GM15510 (cell line): ENCODE results near the gene RHOD.

ENCODE experiments used
- POLR2A ChIP-seq: IDR thresholded peaks from 3 replicates; pipeline ENCODE4 v1.6.1; 2011; ENCODE audit warnings: borderline replicate concordance; ENCODE audit not compliant: insufficient read length; ENCODE audit errors: extremely low read depth

The RHOD gene

DNA sequence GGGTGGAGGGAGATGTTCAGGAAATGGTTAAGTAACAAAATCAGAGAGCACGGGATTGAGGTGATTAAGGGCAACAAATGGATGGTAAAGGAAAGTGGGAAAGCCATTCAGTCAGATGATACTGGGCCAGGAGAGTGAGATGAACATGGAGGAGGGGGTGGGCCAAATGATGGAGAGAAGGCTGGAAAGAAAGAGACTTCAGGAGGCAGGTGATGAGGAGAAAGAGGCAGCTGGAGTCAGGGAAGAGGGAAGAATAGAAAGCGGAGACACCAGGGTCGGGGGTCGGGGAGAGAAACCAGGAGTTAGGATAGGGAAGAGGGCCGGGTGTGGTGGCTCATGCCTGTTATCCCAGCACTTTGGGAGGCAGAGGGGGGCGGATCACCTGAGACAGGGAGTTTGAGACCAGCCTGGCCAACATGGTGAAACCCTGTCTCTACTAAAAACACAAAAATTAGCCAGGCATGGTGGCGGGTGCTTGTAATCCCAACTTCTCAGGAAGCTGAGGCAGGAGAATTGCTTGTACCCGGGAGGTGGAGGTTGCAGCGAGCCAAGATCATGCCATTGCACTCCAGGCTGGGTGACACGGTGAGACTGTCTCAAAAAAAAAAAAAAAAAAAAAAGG is 57.7 kb downstream of the RHOD start:
- no peak for TF ChIP-seq POLR2A

DNA sequence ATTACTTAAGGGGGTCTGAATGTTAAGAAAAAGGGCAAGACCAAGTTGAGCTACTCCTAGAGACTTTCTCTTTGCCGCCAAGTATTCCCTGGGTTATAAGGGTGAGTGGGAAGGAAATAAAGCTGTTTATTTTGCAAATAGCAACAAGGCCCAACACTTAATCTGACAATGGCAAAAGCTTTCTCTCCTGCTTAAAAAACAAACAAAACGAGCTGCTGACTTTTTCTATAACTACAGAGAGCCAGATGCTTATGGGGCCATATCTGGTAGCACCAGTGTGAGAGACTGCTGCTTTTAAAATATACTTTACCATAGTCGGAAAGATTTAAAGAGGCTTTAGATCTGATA is 60.1 kb downstream of the RHOD start:
- TF ChIP-seq POLR2A: no peak

DNA sequence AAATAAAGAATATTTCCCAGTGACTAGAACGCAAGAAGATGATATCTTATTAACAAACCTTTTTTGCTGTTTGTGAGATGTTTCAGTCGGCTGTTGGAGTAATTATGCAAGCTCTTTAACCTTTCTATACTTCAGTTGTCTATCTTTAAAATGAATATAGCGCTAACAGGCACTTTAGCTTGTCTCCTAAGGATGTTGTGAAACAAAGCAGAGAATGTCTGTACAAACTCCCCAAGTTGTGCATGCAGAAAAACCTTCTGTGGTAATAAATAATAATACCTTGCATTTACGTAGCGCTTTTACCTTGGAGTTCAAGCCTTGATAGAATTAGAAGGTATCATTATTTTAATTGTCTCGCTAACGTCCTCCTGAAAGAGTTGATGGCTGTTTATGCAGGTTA is 60.5 kb downstream of the RHOD start:
- TF ChIP-seq POLR2A: no peak

GRCh38 chr11:67117672-67118180 is 61.1 kb downstream of the RHOD start:
- TF ChIP-seq POLR2A: no peak

DNA sequence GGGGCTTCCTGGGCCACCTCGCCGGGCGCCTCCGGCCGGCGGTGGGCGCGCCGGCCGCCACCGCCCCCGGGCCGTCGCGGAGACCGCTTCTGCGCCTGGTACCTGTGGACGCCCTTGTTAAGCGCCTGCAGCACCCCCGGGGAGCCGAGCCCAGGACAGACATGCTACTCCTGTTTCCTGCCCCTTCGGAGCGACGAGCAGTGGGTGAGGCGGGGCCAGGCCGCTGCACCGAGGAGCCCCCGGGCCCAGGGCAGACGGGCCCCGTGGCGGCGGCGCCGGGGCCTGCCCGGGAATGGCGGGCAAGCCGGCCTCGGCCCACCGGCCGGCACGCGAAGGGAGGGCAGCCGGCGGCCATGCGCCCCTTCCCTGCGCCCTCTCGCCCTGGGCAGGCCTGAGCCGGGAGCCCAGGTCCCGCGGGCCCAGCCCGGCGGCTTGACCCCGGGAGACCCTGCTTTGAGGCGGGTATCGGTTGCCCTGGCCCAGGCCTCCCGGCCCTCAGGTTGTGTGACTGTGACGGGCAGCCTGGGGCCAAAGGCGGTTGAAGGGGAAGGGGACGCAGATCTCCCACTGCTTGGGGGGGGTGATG is 61.6 kb downstream of the RHOD start:
- TF ChIP-seq POLR2A: peak; percentile 42

- peak; percentile 77 for TF ChIP-seq POLR2A
These were observed 62.3 kb downstream of the RHOD start, which contains the start of gene KDM2A for GRCh38 chr11:67118801-67119584. KDM2A (plus strand) TSS chr11:67119263; CDS start chr11:67121317, 2,054 bp downstream.

DNA sequence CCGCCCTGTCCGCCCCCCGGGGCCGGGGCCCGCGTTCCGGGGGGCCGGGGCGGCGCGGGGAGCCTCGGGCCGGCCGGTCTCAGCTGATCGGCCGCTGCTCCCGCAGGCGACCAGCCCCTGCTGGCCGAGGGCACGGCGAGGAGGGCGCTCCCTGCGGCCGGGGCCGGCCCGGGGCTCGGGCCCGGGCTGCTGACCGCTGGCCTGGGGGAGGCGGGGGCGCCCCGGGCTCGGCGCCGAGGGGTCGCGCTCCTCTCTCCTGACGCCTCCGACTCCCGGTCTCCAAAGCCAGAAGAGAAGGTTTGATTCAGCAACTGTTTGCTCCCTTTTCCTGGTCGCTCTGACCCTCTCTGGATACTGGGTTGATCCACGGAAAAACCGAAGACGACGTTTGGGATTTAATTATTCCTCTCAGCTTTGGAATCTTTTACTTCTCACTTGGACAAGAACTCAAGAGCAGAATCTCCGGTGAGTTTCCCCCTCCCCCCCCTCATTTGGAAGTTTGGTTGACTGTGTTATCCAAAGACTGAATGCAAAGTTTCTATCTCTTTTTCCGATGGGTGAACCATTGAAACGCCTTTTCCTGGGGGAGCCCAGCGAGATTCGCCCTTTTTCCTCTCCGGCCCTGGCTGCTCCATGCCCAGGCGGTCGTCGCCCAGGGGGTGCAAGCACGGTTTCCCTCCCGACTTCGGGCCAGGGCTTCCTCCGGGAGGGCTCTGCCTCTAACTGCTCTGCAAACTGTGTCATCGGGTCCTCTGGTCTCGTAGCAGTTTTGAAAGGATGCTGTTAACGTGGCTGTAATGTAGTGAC is 63.1 kb downstream of the RHOD start:
- TF ChIP-seq POLR2A: no peak

GRCh38 chr11:67120456-67120855 is 63.8 kb downstream of the RHOD start:
- no peak for TF ChIP-seq POLR2A

GRCh38 chr11:67120881-67121710 is 64.4 kb downstream of the RHOD start:
- TF ChIP-seq POLR2A: no peak
